OCI-LY7 (cell line): ENCODE data around the gene CNBP.

Source experiments
- CTCF ChIP-seq: fragments of 200-600 bp; sonication (generic); conservative IDR thresholded peaks from 2 replicates; pipeline ENCODE4 v1.5.1; 2014; ENCODE audit warnings: mild to moderate bottlenecking, antibody characterized with exemption, low read length, moderate library complexity, mixed read lengths
- EZH2phosphoT487 ChIP-seq: fragments of 200-600 bp; sonication (generic); IDR thresholded peaks from 2 replicates; pipeline ENCODE4 v1.6.1; 2018; ENCODE audit warnings: low read depth, borderline replicate concordance, mild to moderate bottlenecking, mixed run types, antibody characterized with exemption, low read length, moderate library complexity, mixed read lengths

GRCh38 chr3:129204473-129204872 lies 20.8 kb upstream of the CNBP start:
- TF ChIP-seq CTCF: no peak
- no peak for TF ChIP-seq EZH2phosphoT487
